KBM-7 (cell line): ENCODE data around the gene GOLGA8O.
"Not testable (repeated sequence)": the region's sequence is repeated elsewhere in the genome, so short reads cannot be mapped to it uniquely, and the experiment has no call there.

Source experiments
- DNase-seq: peaks from one replicate; pipeline ENCODE4 v3.0.0-alpha.2; 2015
- in situ Hi-C: fragments of 300-500 bp; cut with MboI; formaldehyde crosslinking; loops from 2 replicates; pipeline ENCODE4 v1.14.3; 2020; ENCODE audit warnings: low sequenced_read_pairs, low pct_unique_long_range_greater_than_20kb, mixed read lengths

Gene GOLGA8O

GRCh38 chr15:32455534-32455933 is at the start of gene GOLGA8O:
Gene GOLGA8O (minus strand): TSS chr15:32455634. CDS start chr15:32455536, 98 bp downstream.
- DNase-seq, in situ Hi-C loops: not testable (repeated sequence)

- DNase-seq, in situ Hi-C loops: not testable (repeated sequence)
These were observed 48.8 kb upstream of the GOLGA8O start for GRCh38 chr15:32504152-32504811.

- in situ Hi-C loops, DNase-seq: not testable (repeated sequence)
These were observed 47.5 kb upstream of the GOLGA8O start for GRCh38 chr15:32502946-32503345.

DNA sequence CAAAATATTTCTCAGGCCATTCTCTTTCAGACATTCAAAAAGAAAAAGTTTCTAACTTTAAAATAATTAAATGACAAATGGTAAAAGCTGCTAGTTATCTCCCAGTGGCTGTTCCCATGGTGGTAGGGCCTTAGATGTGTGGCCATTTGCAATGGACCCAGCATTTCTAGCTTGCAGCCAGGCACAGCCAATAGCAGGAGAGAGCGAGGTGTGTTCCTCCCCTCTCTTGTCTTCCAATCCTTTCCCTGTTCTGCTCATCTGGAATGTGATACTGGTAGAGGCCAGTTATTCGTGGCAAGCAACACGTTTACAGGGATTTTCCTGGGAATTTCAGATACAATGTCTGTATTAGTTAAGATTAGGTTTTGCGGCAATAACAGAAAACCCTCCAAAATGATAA is 37.3 kb upstream of the GOLGA8O start:
- DNase-seq, in situ Hi-C loops: not testable (repeated sequence)

DNA sequence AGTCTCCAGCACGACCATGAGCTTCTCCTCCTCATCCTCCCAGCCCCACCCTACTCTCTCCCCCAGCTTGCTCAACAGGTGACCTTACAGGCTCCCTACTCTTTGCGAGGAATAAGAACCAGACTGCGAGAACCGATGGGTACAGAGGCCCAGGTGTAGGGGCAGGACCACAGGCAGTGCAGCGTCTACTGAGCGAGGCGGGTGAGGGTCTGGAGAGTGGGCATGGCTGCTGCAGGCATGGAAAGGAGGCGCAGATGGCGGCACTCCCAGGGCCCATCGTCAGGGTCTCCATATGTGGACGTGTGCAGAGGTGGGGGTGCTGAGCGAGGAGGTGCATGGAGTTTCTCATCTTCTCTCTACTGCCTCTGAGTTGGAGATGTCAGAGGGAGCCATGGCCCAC is 31.0 kb upstream of the GOLGA8O start:
- in situ Hi-C loops, DNase-seq: not testable (repeated sequence)

DNA sequence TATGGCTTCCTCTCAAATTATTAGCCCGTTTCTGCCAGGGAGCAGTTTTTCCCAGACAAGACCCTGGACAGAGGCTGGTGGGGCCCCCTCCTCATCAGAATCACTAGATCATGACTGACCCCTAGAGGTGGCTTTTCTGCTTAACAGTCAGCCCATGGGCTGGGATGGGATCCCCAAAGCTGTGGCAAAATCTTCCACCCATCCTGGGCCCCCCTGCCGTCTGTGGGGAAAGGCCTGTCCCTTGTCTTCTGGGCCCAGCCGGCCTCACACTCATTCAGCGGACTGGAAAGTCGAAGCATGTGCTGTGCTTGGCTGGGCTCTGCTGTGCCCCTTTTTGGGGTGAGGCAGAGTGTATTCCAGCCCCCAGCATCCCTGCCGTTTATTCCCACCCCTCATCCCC is 27.9 kb upstream of the GOLGA8O start:
- DNase-seq, in situ Hi-C loops: not testable (repeated sequence)

DNA sequence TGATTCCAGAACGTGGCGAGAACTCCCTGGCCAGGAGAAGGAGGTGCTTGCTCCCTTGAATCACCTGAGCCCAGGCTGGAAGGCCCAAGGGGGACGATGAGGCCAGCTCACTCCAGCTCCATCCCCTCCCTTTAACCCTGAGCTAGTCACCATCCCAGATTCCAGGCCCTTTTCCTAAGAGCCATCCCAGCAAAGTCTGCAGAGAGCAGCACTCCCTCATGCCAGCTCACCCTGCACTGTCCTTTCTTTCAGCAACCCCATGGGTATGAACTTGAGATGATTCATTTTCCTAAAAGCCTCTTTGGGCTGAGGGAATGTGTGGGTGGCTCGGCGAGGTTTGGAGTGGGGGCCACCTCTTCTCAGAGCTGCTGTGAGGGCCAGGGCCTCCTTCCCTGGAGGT is 26.2 kb upstream of the GOLGA8O start:
- DNase-seq, in situ Hi-C loops: not testable (repeated sequence)

DNA sequence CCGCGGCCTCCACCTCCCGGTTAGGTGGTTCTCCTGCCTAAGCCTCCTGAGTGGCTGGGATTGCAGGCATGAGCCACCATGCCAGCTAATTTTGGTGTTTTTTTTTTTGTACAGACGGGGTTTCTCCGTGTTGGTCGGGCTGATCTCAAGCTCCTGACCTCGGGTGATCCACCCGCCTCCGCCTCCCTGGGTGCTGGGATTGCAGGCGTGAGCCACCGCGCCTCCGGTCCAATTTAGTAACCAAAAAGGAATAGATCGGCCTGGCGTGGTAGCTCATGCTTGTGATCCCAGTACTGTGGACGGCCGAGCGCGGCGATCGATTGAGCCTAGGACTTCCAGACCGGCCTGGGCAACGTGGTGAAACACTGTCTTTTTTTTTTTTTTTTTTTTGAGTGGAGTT is 12.6 kb upstream of the GOLGA8O start:
- in situ Hi-C loops = not testable (repeated sequence)

GRCh38 chr15:32440445-32440977 is 14.9 kb downstream of the GOLGA8O start:
- DNase-seq, in situ Hi-C loops: not testable (repeated sequence)

More for the DNA sequence above, 12.6 kb upstream of the GOLGA8O start:
- DNase-seq = not testable (repeated sequence)

GRCh38 chr15:32434102-32434963 is 21.1 kb downstream of the GOLGA8O start:
- DNase-seq, in situ Hi-C loops: not testable (repeated sequence)

DNA sequence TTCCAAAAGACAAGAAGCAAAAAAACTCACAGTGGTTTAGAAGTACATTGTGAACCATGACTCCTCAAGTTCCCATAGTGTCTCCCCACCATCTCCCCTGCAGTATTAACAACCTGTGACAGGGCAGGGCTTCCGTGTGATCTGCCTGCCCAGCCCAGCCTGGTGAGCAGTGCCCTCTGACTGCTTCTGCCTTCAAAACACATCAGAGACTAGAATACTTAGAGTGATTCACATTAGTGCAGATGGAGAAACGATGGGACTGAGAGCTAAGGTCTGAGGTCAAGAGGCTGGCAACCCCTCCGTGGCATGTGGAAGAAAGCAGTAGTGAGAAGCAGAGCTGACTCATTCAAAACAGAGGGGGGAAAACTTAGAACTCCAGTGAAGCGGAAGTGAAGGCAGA is 27.8 kb downstream of the GOLGA8O start:
- in situ Hi-C loops, DNase-seq: not testable (repeated sequence)

- in situ Hi-C loops, DNase-seq: not testable (repeated sequence)
These were observed 28.9 kb downstream of the GOLGA8O start for GRCh38 chr15:32426511-32426910.

GRCh38 chr15:32407903-32408302 is 47.5 kb downstream of the GOLGA8O start:
- in situ Hi-C loops, DNase-seq: not testable (repeated sequence)

DNA sequence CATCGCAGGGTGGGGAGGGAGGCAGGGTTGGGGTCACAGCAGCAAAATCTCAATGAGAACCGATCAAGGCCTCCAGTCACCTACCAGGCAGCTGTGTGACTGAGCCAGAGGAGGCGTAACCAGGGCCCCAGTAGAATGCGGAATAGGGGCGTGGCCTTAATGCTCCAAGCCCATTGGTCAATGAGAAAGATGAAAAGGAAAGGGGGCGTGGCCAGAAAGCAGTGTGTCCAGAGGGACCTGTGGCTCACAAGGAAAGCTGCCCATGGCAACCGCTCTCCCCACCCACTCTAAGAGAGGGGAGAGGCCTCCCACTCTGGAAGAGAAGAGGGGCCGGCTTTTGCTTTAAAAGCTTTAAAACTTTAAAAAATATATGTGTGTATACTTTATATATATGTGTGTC is 52.2 kb downstream of the GOLGA8O start, which contains the start of gene GOLGA8K:
GOLGA8K (minus strand) TSS at position 101 of the 400 bp plus-strand sequence; CDS start at position 3, 98 bp downstream.
- in situ Hi-C loops, DNase-seq: not testable (repeated sequence)

GRCh38 chr15:32396522-32396921 is 58.9 kb downstream of the GOLGA8O start:
- in situ Hi-C loops, DNase-seq: not testable (repeated sequence)
